ENCODE data around the gene CFAP97. TPM values are rescaled to one million over a fixed set of nuclear protein-coding genes. Genes with fewer than 3 reads are reported as not detected.

The CFAP97 gene
- total RNA-seq, 4 donors from 2014 or later = 20.0 to 28.3 (median 26.0) TPM

- TF ChIP-seq POLR2A (IDR thresholded peaks at IDR 0.05) (no peak), CTCF (IDR thresholded peaks at IDR 0.05) (no peak)
- DNase-seq (ENCODE audit: low spot score in 2 of 2) = no peak
- intact Hi-C loops (cut with DNase I; ENCODE audit: low total_unique reads) = loop anchor here (10.0 kb wide), 1 partner anchor 1555 kb away; no protein-coding TSS in a partner anchor
- no peak overlapping the region for H3K4me3 ChIP-seq (ENCODE audit: low read depth, poor library complexity, severe bottlenecking)
- WGBS, 2 donors = 86 to 92% methylated on average over 3 of the region's 3 CpGs
These were observed 24.3 kb downstream of the CFAP97 start for GRCh38 chr4:185179488-185179887.

GRCh38 chr4:185171373-185172071 is 32.3 kb downstream of the CFAP97 start:
- DNase-seq (ENCODE audit: low spot score in 2 of 2) = no peak
- TF ChIP-seq CTCF (IDR thresholded peaks at IDR 0.05) (no peak), POLR2A (IDR thresholded peaks at IDR 0.05) (no peak)
- WGBS, 2 donors = 68 to 76% methylated on average over 2 of the region's 2 CpGs
- intact Hi-C loops (cut with DNase I; ENCODE audit: low total_unique reads) = loop anchor here (10.0 kb wide), 1 partner anchor 1563 kb away; no protein-coding TSS in a partner anchor
- no peak overlapping the region for H3K4me3 ChIP-seq (ENCODE audit: low read depth, poor library complexity, severe bottlenecking)

GRCh38 chr4:185167234-185167633 is 36.6 kb downstream of the CFAP97 start:
- WGBS, 2 donors = 81 to 85% methylated on average over 9 of the region's 9 CpGs

GRCh38 chr4:185165605-185166063 is 38.2 kb downstream of the CFAP97 start:
- H3K4me3 ChIP-seq (ENCODE audit: low read depth, poor library complexity, severe bottlenecking) = no peak overlapping the region
- 56 to 74% methylated on average over 2 of the region's 2 CpGs for WGBS, 2 donors
- TF ChIP-seq POLR2A (IDR thresholded peaks at IDR 0.05) = no peak
- TF ChIP-seq CTCF (IDR thresholded peaks at IDR 0.05) = no peak
- intact Hi-C loops (cut with DNase I; ENCODE audit: low total_unique reads) = no loop called here
- no peak for DNase-seq (ENCODE audit: low spot score in 2 of 2)

More at GRCh38 chr4:185167234-185167633, 36.6 kb downstream of the CFAP97 start:
- intact Hi-C loops (cut with DNase I; ENCODE audit: low total_unique reads) = no loop called here
- H3K4me3 ChIP-seq (ENCODE audit: low read depth, poor library complexity, severe bottlenecking) = no peak overlapping the region
- TF ChIP-seq POLR2A (IDR thresholded peaks at IDR 0.05) = no peak
- TF ChIP-seq CTCF (IDR thresholded peaks at IDR 0.05) = no peak
- no peak for DNase-seq (ENCODE audit: low spot score in 2 of 2)

- H3K4me3 ChIP-seq (ENCODE audit: low read depth, poor library complexity, severe bottlenecking) = no peak overlapping the region
- TF ChIP-seq POLR2A (IDR thresholded peaks at IDR 0.05) (no peak), CTCF (IDR thresholded peaks at IDR 0.05) (no peak)
- DNase-seq (ENCODE audit: low spot score in 2 of 2) = no peak
- WGBS, 2 donors = 79 to 94% methylated on average over 1 of the region's 1 CpG
- intact Hi-C loops (cut with DNase I; ENCODE audit: low total_unique reads) = no loop called here
These were observed 52.5 kb downstream of the CFAP97 start for GRCh38 chr4:185151296-185151695.
